GM19035 (cell line): Measurements from ENCODE around the gene CGREF1.

ENCODE experiments used
- ATAC-seq: cut with Tn5 transposase; IDR thresholded peaks from one replicate; pipeline ENCODE4 v1.9.1; 2021; ENCODE audit not compliant: unreplicated experiment

Gene CGREF1

GRCh38 chr2:27089111-27089954 is 29.6 kb downstream of the CGREF1 start:
- ATAC-seq = no peak

GRCh38 chr2:27088634-27089033 is 30.3 kb downstream of the CGREF1 start:
- ATAC-seq = no peak

GRCh38 chr2:27087823-27088410 is 31.0 kb downstream of the CGREF1 start:
- no peak for ATAC-seq

GRCh38 chr2:27086724-27087593 is 32.0 kb downstream of the CGREF1 start, which contains the start of gene KHK:
Gene KHK, plus strand, starts transcription at chr2:27086772. Its CDS starts 488 bp downstream, at chr2:27087260.
- ATAC-seq = no peak

- peak; percentile 76 for ATAC-seq
Measured at GRCh38 chr2:27086090-27086723, 32.7 kb downstream of the CGREF1 start.

GRCh38 chr2:27085673-27086089 is 33.2 kb downstream of the CGREF1 start:
- peak; percentile 2 for ATAC-seq

GRCh38 chr2:27085062-27085672 is 33.8 kb downstream of the CGREF1 start:
- ATAC-seq = no peak

- no peak for ATAC-seq
Measured at GRCh38 chr2:27084297-27085061, 34.4 kb downstream of the CGREF1 start.

GRCh38 chr2:27083410-27084296 is 35.3 kb downstream of the CGREF1 start:
- no peak for ATAC-seq

GRCh38 chr2:27082773-27083409 is 36.0 kb downstream of the CGREF1 start:
- ATAC-seq = no peak

- no peak for ATAC-seq
Measured at GRCh38 chr2:27081984-27082772, 36.8 kb downstream of the CGREF1 start.

- no peak for ATAC-seq
Measured at GRCh38 chr2:27080603-27080936, 38.4 kb downstream of the CGREF1 start.

- no peak for ATAC-seq
Measured at GRCh38 chr2:27080140-27080469, 38.8 kb downstream of the CGREF1 start.

GRCh38 chr2:27079233-27080139 is 39.4 kb downstream of the CGREF1 start:
- ATAC-seq = no peak

GRCh38 chr2:27078267-27079194 is 40.4 kb downstream of the CGREF1 start, which contains the start of gene EMILIN1:
Gene EMILIN1, plus strand, starts transcription at chr2:27078615. Its CDS starts 451 bp downstream, at chr2:27079066.
- ATAC-seq = no peak

- no peak for ATAC-seq
Measured at GRCh38 chr2:27077231-27077630, 41.7 kb downstream of the CGREF1 start.
